ENCODE measurements around the gene DHRS7.
"Not testable (repeated sequence)": the region's sequence is repeated elsewhere in the genome, so short reads cannot be mapped to it uniquely, and the experiment has no call there.

DHRS7 gene

DNA sequence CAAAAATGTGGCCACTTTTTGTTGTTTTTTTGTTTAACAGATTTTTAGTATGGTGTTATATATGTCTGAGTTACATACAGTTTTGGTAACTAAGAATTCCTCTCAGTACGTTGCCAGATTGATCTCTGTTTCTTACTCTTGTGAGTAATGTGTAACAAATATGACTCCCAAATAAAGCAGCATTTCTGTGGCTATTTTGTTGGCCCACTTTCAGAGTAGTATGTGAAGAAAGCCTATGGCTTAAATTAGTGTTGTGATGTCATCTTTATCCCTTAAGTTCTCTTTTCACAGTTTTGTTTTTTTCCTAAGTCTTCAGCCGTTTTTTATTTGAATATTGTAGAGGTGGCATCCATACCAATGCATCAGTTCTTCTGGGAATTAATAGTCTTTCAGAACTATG, 62.8 kb downstream of the DHRS7 start:
- no peak for TF ChIP-seq ZFX (IDR thresholded peaks at IDR 0.05)
- TF ChIP-seq CTCF (conservative IDR thresholded peaks at IDR 0.05), result no peak
- H3K27ac ChIP-seq, result no peak overlapping the region

- no peak overlapping the region for H3K27ac ChIP-seq
- TF ChIP-seq CTCF (conservative IDR thresholded peaks at IDR 0.05) (no peak), ZFX (IDR thresholded peaks at IDR 0.05) (no peak)
These were observed 63.4 kb downstream of the DHRS7 start for GRCh38 chr14:60101786-60102185.

GRCh38 chr14:60099855-60100254, 65.3 kb downstream of the DHRS7 start:
- H3K27ac ChIP-seq, result not testable (repeated sequence)

- TF ChIP-seq CTCF (conservative IDR thresholded peaks at IDR 0.05) (no peak), ZFX (IDR thresholded peaks at IDR 0.05) (no peak)
- H3K27ac ChIP-seq, result no peak overlapping the region
These were observed 67.2 kb downstream of the DHRS7 start for GRCh38 chr14:60097974-60098373.

DNA sequence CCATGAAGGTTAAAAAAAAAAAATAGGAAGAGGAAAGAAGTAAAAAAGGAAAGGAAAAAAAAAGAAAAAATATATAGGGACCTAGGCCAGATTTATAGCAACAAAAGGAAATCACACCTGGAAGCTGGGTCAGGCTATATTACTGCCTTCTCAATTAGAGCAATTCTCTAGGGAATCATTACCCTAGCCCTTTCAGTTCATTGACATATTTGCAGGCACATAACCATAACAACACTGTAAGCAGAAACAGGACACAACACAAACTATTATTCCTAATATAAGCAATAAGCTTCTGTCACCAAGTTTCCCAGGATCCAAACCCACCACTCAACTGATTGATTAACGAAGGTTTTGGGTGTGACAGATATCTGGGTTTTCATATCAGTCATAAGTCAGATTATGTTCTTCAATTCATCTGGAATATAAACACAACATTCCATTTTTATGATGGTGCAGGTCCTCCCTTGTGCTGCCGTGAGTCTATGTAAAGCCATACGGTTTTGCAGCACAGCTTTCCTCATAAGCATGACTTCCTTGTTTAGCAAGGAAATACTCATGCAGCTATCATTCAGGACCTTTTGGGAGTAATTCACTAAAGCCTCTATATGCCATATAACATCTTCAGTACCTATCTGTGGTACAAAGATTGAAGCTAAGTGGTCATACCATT, 69.3 kb downstream of the DHRS7 start:
- H3K27ac ChIP-seq, result no peak overlapping the region
- TF ChIP-seq ZFX (IDR thresholded peaks at IDR 0.05), result no peak
- TF ChIP-seq CTCF (conservative IDR thresholded peaks at IDR 0.05), result no peak

DNA sequence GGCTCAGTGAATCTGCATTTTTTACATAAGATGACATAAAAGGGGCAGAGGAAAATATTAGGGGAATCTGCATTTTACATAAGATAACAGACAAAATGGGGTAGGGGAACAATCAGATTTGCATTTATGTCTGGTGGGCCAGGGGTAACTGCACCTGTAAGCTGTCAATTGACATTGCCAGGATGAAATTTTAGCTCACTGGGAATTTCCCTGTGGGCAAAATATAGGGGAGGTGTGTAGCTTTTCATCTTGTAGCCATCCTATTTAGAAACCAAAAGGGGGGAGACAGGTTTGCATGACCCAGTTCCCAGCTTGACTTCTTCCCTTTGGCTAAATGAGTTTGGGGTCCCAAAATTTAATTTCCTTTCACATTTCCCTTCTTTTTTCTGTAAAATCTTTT, 70.0 kb downstream of the DHRS7 start:
- TF ChIP-seq ZFX (IDR thresholded peaks at IDR 0.05) (no peak), CTCF (conservative IDR thresholded peaks at IDR 0.05) (no peak)
- no peak overlapping the region for H3K27ac ChIP-seq

- TF ChIP-seq ZFX (IDR thresholded peaks at IDR 0.05) (no peak), CTCF (conservative IDR thresholded peaks at IDR 0.05) (no peak)
- no peak overlapping the region for H3K27ac ChIP-seq
These were observed 70.8 kb downstream of the DHRS7 start for GRCh38 chr14:60094306-60094897.
